GM23248 (cell line): ENCODE data around the gene LIN28A.

ENCODE experiments used
- EZH2 ChIP-seq: fragments of 200-600 bp; sonication (generic); IDR thresholded peaks from 2 replicates; pipeline ENCODE4 v1.6.1; 2018; ENCODE audit warnings: antibody characterized with exemption, mild to moderate bottlenecking; ENCODE audit not compliant: insufficient read depth, poor library complexity, severe bottlenecking
- EZH2phosphoT487 ChIP-seq: fragments of 200-600 bp; sonication (generic); IDR thresholded peaks from 2 replicates; pipeline ENCODE4 v1.6.1; 2018; ENCODE audit warnings: antibody characterized with exemption, moderate library complexity, mild to moderate bottlenecking, low read depth; ENCODE audit not compliant: insufficient read depth

DNA sequence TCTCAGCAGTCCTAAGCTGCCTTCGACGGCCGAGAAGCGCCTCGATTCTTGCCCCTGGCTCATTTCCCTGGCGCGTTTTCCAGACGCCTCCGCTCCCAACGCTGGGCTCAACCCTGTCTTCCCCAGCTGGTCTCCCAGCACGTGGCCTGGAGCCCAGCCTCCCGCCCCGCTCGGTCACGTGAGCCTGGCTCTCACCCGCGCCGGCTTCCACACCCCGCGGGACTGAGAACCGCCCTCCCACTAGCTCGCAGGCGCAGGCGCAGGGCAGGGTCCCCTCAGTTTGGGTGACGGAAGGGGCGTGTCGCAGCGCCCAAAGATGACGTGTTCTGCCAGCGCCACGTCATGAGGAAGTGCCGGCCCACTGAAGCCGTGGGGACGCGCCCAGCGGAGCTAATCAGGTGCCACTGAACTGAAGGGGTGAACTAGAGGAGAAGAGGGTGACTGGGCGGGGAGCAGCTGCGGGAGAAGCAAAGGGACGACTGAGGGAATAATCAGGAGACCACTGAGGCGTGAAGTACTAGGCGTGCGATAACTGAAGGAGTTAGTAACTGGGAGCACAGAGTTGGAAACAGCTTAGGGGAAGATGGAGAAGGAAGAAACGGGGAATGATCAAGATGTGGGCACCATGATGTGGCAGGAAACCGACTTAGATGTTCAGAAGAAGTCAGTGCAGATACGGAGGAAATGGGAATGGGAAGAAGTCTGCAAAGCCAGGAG lies 21.5 kb downstream of the LIN28A start, which contains the start of gene DHDDS:
- TF ChIP-seq EZH2 (no peak), EZH2phosphoT487 (no peak)
